ENCODE data around the gene KRTAP9-8. TPM values are rescaled to one million over a fixed set of nuclear protein-coding genes. Genes with fewer than 3 reads are reported as not detected.
"Not testable (repeated sequence)": the region's sequence is repeated elsewhere in the genome, so short reads cannot be mapped to it uniquely, and the experiment has no call there.

The KRTAP9-8 gene
- total RNA-seq, 4 donors from 2014 or later: not detected

DNA sequence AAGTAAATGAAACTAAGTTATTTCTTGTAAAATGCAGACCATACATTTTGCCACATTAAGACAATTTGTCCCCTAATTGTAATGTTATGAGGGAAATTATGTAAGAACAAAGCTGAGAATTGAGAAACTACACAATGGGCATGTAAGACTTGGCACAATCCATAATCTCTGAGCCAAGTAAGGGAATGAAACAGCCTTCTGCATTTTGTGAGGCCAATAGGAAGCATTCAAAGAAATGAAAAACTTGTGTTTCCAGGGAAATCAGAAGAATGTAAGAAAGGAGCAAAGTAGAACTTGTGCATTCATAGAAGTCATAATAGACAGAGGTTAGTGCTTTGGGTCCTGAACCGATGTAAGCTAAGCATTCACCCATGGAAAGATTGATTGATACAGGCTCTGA is 13.5 kb downstream of the KRTAP9-8 start:
- TF ChIP-seq, protein P1, sequence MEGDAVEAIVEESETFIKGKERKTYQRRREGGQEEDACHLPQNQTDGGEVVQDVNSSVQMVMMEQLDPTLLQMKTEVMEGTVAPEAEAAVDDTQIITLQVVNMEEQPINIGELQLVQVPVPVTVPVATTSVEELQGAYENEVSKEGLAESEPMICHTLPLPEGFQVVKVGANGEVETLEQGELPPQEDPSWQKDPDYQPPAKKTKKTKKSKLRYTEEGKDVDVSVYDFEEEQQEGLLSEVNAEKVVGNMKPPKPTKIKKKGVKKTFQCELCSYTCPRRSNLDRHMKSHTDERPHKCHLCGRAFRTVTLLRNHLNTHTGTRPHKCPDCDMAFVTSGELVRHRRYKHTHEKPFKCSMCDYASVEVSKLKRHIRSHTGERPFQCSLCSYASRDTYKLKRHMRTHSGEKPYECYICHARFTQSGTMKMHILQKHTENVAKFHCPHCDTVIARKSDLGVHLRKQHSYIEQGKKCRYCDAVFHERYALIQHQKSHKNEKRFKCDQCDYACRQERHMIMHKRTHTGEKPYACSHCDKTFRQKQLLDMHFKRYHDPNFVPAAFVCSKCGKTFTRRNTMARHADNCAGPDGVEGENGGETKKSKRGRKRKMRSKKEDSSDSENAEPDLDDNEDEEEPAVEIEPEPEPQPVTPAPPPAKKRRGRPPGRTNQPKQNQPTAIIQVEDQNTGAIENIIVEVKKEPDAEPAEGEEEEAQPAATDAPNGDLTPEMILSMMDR (IDR thresholded peaks at IDR 0.05): no peak
- ATAC-seq (ENCODE audit: low FRiP score) (no peak), DNase-seq (ENCODE audit: low spot score) (no peak)

DNA sequence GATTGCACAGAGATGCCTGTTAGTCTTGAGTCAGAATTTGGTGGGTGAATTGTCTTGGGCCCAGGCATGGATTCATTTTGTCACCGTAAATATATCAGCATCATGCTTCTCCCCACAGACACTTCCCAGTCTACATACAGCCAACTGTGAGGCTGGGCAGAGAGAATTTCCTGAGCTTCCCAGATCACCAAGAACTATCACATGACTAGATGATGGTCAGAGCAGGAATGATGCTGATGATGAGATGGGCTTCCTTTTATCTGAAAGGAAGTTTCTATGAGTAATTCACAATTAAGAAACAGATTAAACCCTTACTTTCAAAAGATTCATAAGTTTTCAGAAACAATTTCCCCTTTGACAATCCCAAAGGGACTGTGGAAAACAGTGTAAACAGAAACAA is 17.1 kb downstream of the KRTAP9-8 start:
- TF ChIP-seq, protein P1 (IDR thresholded peaks at IDR 0.05): no peak
- no peak for DNase-seq (ENCODE audit: low spot score)
- ATAC-seq (ENCODE audit: low FRiP score): no peak

DNA sequence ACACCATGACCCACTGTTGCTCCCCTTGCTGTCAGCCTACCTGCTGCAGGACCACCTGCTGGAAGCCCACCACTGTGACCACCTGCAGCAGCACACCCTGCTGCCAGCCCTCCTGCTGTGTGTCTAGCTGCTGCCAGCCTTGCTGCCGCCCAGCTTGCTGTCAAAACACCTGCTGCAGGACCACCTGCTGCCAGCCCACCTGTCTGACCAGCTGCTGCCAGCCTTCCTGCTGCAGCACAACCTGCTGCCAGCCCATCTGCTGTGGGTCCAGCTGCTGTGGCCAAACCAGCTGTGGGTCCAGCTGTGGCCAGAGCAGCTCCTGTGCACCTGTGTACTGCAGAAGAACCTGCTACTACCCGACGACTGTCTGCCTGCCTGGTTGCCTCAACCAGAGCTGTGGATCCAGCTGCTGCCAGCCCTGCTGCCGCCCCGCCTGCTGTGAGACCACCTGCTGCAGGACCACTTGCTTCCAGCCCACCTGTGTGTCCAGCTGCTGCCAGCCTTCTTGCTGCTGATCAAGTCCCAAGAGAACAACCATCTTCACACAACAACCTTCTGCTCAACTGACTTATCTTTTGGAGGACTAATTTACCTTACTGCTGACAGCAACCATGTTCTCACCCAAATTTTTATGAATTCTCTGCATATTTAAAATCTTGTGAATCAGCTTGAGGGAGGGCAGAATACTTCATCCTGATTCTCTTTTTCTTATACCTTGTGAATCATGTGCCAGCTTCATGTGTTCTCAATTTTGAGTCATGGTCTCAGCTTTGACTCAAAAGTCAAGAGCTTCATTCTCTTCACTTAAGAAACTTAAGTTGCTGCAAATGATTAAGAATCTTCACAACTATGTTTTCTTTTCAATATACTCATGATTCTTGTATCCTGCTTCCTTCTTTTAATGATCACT is 17.8 kb downstream of the KRTAP9-8 start, which contains the start of gene KRTAP9-9:
TSS of gene KRTAP9-9 (plus strand) at position 4 of the 910 bp plus-strand sequence.
- ATAC-seq (ENCODE audit: low FRiP score); DNase-seq (ENCODE audit: low spot score): not testable (repeated sequence)

DNA sequence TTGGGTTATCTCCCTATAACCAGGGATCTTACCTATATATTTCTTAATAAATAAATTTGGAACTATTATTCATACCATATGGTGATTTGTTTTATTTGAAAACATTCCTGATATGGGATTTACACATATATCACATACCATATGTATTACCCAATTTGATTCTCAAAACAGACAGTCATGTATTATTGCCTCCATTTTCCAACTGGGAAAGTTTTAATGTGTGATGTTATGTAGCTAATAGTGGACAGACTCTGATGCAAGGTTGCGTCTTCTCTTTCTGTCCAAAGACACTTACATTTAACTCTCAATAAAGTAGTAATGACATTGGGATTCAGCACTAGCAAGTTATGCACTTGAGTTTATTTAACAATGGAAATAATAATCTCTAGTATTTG is 18.5 kb downstream of the KRTAP9-8 start:
- TF ChIP-seq, protein P1 (IDR thresholded peaks at IDR 0.05): no peak
- DNase-seq (ENCODE audit: low spot score) (no peak), ATAC-seq (ENCODE audit: low FRiP score) (no peak)

DNA sequence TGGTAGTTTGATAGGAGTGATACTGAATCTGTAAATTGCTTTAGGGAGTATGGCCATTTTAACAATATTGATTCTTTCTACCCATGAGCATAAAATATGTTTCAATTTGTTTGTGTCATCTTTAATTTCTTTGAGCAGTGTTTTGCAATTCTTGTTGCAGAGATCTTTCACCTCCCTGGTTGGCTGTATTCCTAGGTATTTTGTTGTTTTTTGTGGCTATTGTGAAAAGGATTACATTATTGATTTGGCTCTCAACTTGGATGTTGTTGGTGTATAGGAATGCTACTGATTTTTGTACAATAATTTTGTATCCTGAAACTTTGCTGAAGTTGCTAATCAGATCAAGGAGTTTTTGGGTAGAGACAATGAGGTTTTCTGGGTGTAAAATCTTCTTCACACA is 20.6 kb downstream of the KRTAP9-8 start:
- ATAC-seq (ENCODE audit: low FRiP score): no peak
- DNase-seq (ENCODE audit: low spot score): no peak
- TF ChIP-seq, protein P1 (IDR thresholded peaks at IDR 0.05): no peak

DNA sequence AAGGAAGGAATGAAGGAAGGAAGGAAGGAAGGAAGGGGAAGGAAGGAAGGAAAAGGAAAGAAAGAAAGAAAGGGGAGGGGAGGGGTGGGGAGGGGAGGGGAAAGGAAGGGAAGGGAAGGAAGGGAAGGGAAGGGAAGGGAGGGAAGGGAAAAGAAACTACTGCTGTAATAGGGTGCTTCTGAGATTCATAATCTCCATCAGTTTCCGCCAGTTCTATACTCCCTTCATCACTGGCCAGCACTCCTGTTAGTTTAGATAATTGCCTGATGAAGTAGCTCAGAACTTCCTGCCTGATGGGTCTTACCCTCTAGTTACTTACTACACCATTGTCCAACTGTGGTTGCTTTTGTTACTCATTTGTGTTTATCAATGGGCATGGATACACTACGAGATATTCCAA is 25.4 kb downstream of the KRTAP9-8 start:
- DNase-seq (ENCODE audit: low spot score): no peak
- TF ChIP-seq, protein P1 (IDR thresholded peaks at IDR 0.05): no peak
- ATAC-seq (ENCODE audit: low FRiP score): no peak

DNA sequence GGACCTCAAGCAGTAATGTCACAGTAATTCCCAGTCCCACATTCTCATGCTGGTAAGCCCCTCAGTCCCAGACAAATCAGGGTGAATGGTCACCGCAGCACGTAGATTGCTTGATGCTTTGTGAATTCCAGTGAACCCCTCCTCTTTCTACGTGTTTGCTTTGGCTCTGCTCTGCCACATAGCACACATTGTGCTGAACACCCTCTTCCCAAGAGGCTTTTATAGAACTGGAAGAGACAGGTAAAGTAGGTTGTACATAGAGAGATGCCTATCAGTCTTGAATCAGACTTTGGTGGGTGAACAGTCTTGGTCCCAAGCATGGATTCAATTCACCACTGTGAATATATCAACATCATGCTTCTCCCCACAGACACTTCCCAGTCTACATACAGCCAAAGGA is 26.8 kb downstream of the KRTAP9-8 start:
- DNase-seq (ENCODE audit: low spot score) (no peak), ATAC-seq (ENCODE audit: low FRiP score) (no peak)
- TF ChIP-seq, protein P1 (IDR thresholded peaks at IDR 0.05): no peak
